GM21723 (cell line): ENCODE data around the gene ZIC5.
"Not testable (repeated sequence)": the region's sequence is repeated elsewhere in the genome, so short reads cannot be mapped to it uniquely, and the experiment has no call there.

Source experiments
- ATAC-seq: cut with Tn5 transposase; IDR thresholded peaks from one replicate; pipeline ENCODE4 v1.9.1; 2021; ENCODE audit warnings: mild to moderate bottlenecking, moderate library complexity; ENCODE audit not compliant: unreplicated experiment

ZIC5 gene

GRCh38 chr13:99960663-99961311, 10.8 kb downstream of the ZIC5 start:
- no peak for ATAC-seq

GRCh38 chr13:99959540-99960230, 11.9 kb downstream of the ZIC5 start:
- ATAC-seq = no peak

- ATAC-seq = no peak
These were observed 12.4 kb downstream of the ZIC5 start for GRCh38 chr13:99959127-99959539.

GRCh38 chr13:99958406-99959126, 13.0 kb downstream of the ZIC5 start:
- ATAC-seq = no peak

- no peak for ATAC-seq
These were observed 14.9 kb downstream of the ZIC5 start for GRCh38 chr13:99956473-99957349.

GRCh38 chr13:99955747-99956472, 15.7 kb downstream of the ZIC5 start:
- ATAC-seq = no peak

- ATAC-seq = no peak
These were observed 16.3 kb downstream of the ZIC5 start for GRCh38 chr13:99955107-99955746.

- ATAC-seq = no peak
These were observed 18.3 kb downstream of the ZIC5 start for GRCh38 chr13:99953138-99953755.

GRCh38 chr13:99951666-99952065, 19.9 kb downstream of the ZIC5 start:
- not testable (repeated sequence) for ATAC-seq

GRCh38 chr13:99949679-99950413, 21.7 kb downstream of the ZIC5 start:
- ATAC-seq = no peak

GRCh38 chr13:99948907-99949678, 22.5 kb downstream of the ZIC5 start:
- ATAC-seq = no peak

- no peak for ATAC-seq
These were observed 23.2 kb downstream of the ZIC5 start for GRCh38 chr13:99948411-99948810.

- ATAC-seq = no peak
These were observed 23.9 kb downstream of the ZIC5 start for GRCh38 chr13:99947666-99948065.

GRCh38 chr13:99945515-99945914, 26.1 kb downstream of the ZIC5 start:
- ATAC-seq = not testable (repeated sequence)

- ATAC-seq = no peak
These were observed 27.0 kb downstream of the ZIC5 start for GRCh38 chr13:99944606-99945005.

- no peak for ATAC-seq
These were observed 27.5 kb downstream of the ZIC5 start for GRCh38 chr13:99944102-99944501.

GRCh38 chr13:99941911-99942310, 29.7 kb downstream of the ZIC5 start:
- ATAC-seq = no peak

GRCh38 chr13:99941086-99941485, 30.5 kb downstream of the ZIC5 start:
- no peak for ATAC-seq
